KG1 (cell line): ENCODE data around the gene SOSTDC1.
"Not testable (repeated sequence)": the region's sequence is repeated elsewhere in the genome, so short reads cannot be mapped to it uniquely, and the experiment has no call there.

Source experiments
- DNase-seq: peaks from one replicate; lab custom pipeline; 2025; lab: John Stamatoyannopoulos, UW

Gene SOSTDC1, protein sequence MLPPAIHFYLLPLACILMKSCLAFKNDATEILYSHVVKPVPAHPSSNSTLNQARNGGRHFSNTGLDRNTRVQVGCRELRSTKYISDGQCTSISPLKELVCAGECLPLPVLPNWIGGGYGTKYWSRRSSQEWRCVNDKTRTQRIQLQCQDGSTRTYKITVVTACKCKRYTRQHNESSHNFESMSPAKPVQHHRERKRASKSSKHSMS

GRCh38 chr7:16465469-16466361, at the start of gene SOSTDC1:
Gene SOSTDC1, minus strand, starts transcription at chr7:16465738. Its CDS starts 70 bp downstream, at chr7:16465668.
- DNase-seq = peak; percentile 49

GRCh38 chr7:16514729-16515128, 49.2 kb upstream of the SOSTDC1 start:
- DNase-seq = no peak

- DNase-seq = no peak
Observed at GRCh38 chr7:16514271-16514670, 48.7 kb upstream of the SOSTDC1 start.

DNA sequence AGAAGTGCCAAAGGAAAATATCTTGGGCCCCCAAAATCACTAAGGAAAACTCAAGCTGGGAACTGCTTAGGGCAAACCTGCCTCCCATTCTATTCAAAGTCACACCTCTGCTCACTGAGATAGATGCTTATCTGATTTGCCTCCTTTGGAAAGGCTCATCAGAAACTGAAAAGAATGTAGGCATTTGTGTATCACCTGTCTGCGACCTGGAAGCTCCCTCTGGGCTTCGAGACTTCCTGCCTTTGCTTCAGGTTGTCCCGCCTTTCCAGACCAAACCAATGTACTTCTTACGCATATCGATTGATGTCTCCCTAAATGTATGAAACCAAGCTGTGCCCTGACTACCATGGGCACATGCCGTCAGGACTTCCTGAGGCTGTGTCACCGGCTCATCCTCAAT, 46.6 kb upstream of the SOSTDC1 start:
- DNase-seq = no peak

GRCh38 chr7:16511314-16511713, 45.8 kb upstream of the SOSTDC1 start:
- DNase-seq = no peak

- DNase-seq = no peak
Observed at GRCh38 chr7:16509829-16510228, 44.3 kb upstream of the SOSTDC1 start.

DNA sequence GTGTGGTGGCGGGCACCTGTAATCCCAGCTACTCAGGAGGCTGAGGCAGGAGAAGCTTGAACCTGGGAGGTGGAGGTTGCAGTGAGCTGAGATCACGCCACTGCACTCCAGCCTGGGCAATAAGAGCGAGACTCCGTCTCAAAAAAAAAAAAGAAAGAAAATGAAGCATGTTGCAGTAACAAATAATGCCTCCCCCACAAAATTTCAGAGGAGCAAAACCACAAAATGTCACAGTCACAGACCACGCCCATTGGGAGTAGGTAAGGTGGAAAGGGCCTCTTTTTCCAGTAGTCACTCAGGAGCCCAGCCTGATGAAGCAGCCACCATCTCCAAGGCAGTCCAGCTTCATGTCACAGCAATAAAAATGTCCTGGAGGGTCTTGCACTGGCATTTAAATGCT, 40.9 kb upstream of the SOSTDC1 start:
- not testable (repeated sequence) for DNase-seq

- no peak for DNase-seq
Observed at GRCh38 chr7:16504019-16504418, 38.5 kb upstream of the SOSTDC1 start.

GRCh38 chr7:16502303-16502702, 36.8 kb upstream of the SOSTDC1 start:
- no peak for DNase-seq

DNA sequence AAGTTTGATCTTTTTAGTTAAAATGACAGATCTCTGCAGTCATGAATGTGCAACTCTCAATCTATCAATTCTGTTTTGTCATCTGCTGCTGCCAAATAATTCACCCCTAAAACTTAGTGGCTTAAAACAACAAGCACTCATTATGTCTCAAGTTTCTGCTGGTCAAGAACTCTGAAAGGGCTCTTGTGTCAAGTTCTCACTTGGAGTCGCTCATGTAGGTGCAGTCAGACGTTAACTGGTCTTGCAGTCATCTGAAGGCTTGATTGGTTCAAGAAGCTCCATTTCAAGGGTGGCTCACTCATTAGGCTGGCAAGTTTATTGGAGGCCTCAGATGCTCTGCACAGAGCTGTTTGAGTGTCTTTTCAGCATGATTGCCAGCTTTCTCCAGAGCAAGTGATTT, 32.6 kb upstream of the SOSTDC1 start:
- no peak for DNase-seq

DNA sequence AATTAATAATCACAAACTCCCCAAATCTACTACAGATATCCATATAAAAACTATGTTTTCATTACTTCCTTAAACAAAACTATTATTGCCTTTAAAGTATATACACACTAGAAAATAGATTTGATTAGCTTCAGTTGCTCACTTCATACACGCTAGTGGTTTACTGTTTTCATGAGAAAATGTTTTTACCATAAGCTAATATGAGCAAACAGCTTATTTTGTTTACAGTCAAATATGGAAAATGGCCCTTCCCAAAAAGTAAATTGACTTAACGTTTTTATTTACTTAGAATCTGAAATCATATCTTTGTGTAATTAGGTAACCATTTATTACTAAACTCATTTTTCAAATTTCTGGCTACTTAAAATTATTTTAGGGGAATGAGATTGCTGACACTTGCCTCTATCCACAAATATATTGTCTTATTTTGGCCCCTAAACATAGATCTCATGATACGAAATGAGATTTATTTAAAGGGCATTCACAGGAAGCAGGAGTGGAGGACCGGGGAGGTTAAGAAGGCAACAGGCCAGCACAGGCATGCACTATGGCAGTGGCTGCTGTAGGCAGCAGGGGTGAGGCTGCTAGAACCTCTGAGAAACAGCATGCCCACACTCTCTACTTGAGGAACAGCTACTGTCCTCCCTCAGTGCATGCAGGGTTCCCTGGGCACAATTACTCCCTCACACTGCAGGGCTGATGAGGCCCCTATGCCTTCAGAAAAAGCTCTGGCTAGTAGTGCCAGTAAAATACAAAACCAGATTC, 29.6 kb upstream of the SOSTDC1 start:
- no peak for DNase-seq

DNA sequence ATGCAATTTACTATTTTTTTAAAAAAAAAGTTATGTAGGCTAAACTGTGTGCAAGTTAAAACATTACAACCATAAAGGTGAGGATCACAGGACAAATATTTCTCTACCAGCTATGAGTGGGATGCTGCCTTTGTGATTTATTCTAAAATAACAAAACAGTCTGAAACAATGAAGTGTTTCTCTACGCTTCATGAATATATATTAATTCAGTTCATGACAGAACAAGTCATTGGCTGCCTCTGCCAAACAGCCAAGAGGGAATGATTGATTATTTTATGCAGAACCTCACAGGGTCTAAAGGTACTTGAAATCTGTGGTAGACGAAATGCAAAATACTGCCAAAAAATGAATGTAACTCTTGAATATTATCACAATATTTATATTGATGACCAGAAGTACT, 29.0 kb upstream of the SOSTDC1 start:
- no peak for DNase-seq

DNA sequence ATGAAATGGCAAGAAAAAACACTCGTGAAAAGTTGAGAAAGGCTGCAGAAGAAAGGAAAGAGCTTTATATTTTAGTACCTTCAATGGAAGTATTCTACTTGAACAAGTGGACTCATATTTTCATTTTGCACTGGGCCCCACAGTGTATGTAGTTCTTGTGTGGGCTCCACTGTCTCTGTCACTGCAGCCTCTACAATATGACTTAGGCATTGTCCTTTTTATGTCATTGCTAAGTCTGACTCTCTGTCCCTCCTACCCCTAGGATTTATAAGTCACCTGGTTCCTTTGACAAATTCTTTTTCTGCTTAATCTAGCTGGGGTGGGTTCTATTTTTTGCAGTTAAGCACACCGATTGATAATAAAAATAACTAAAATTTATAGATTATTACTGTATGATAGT, 27.7 kb upstream of the SOSTDC1 start:
- no peak for DNase-seq

- DNase-seq = no peak
Observed at GRCh38 chr7:16492513-16493062, 27.1 kb upstream of the SOSTDC1 start.

DNA sequence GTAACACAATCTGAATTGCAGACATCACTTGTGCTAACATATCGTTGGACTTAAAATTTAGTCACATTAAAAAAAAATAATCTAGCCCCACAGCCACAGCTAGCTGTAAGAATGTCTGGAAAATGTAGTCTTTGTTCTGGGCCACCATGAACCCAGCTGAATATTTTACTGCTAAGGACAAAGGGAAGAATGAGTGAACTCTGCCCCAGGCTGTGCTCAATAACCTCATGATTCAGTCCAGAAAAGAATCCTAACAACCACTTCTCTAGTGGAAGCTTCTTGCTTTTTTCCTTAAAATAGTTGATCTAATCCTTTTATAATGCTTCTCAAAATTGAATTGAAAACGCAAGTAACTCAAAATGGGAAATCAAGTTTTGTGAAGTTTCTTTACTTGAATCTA, 25.6 kb upstream of the SOSTDC1 start:
- no peak for DNase-seq

DNA sequence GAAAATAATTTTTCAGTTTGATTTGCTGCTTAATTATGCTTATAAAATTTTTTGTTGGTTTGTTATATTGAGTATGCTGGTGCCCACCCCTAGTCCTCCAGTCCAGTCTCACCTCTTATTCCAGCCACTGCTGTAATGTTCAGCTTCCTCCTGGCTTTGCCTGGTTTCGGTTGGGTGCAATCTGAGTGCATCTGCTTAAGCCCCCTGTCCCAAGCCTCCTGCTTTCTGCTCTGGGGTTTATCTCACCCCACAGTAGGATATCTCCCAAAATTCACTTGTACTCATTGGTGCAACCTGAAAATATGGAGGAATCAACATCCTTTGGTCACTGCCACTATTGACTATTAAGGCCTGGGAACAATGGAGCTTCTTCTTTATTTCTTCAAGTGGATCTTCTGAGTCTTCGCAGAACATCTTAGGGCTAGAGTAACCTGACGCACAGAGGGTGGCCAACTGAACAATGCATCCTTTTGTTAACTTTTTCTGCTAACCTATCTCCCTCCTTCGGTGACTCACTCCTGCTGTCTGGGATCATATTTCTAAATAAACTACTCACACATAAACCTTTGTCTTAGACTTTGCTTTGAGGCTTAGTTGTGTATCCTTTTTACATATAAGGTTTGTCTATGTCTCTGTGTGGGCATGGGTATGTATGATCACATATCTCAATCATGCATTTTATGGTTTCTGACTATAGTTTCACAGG, 19.1 kb upstream of the SOSTDC1 start:
- DNase-seq = no peak

GRCh38 chr7:16479591-16479990, 14.1 kb upstream of the SOSTDC1 start:
- DNase-seq = no peak

GRCh38 chr7:16479161-16479560, 13.6 kb upstream of the SOSTDC1 start:
- DNase-seq = no peak

DNA sequence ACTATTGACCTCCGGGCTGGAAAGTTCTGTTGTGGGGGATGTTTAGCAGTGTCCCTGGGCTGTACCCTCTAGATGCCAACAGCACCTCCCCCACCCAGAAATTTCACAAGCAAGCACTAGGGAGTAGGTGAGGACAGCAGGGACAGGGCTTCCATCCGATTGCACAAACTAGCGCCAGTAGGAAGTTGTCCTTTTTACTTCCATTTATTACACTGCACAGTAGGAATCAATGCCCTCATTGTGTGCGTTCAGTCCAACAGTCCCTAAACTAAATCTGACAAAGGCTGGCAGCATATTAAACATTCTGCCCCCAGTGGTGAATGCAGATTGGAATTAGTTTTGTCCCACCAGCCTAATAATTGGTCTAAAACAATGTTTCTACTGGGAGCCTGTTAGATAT, 6.4 kb upstream of the SOSTDC1 start:
- DNase-seq = no peak

DNA sequence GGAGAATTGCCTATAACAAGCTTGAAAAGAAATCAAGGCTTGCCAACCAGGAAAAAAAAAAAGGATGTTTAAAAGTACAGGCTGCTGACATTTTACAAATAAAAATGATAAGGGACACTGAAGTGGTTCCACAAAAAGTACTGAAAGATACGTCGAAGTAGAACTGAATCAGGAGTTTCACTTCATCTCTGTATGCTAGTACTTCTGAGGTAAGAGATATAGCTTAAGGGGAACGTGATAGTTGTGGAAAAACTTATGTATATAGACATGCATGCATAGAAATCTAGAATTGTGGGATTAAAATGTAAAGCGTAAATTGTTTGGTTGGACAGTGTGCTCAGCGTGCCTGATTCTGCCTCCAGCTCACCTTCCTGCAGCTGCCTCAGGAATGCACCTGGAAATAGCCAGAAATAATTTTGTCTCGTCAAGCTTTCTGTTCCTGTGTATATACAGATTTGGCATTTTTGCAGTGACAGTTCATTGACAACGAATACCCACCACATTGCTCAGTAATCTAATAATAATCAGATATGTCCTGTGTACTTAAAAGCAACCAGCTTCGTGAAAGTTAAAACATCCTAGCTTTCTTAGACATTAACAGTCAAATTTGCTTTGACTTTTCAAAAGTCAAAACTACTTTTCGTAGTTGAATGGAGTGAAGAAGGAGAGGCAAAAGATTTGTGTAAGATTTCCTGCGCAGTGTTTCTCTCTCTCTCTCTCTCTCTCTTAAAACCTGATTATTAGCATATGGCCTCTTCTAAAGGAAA, 1.4 kb downstream of the SOSTDC1 start:
- no peak for DNase-seq

DNA sequence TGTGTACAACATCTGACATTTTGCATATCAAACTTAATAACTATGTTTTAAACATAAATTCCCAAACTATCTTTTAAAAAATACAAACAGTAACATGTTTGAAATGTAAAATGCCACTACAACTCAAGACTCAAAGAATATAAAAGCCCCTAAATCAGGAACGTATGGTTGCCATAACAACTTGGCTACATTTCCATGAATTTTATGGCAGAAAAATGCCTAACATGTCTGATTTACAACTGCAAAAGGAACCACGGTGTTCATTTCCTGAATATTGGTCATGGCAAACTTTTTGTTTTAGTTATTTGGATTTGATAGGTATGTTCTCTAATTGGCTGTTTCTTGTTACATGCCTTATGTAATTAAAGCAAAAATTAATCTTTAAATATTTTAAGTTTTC, 2.0 kb downstream of the SOSTDC1 start:
- DNase-seq = no peak
